Measurements from ENCODE around the gene CACNB2. TPM values are rescaled to one million over a fixed set of nuclear protein-coding genes. Genes with fewer than 3 reads are reported as not detected.
"Not testable (repeated sequence)": the region's sequence is repeated elsewhere in the genome, so short reads cannot be mapped to it uniquely, and the experiment has no call there.

CACNB2 gene
- total RNA-seq, 3 donors from 2014 or later: not detected

DNA sequence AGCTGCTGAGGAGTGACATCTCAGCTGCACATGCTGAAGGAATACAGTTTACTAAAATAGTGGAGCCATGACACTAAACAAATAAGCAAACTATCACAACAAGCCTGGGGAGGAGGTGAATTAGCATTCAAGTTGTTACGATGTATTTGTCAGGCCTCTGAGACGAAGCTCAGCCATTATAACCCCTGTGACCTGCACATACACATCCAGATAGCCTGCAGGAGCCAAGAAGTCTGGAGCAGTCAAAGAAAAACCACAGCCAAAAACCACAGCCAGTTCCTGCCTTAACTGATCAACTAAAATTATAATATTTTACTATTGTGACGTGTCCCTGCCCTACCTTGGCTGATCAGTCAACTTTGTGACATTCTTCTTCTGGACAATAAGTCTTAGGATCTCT, 442.6 kb downstream of the CACNB2 start:
- no peak for ATAC-seq
- Mint-ChIP-seq H3K27me3 (ENCODE audit: low read depth) (no peaks in the 10 kb centered on the region), H3K4me1 (ENCODE audit: low read depth) (peaks cover 9% of the 10 kb centered on the region), H3K4me3 (no peak overlapping the region), H3K36me3 (ENCODE audit: insufficient read depth) (peaks cover 72% of the 10 kb centered on the region), H3K9me3 (peaks cover 5% of the 10 kb centered on the region)
- no peak for DNase-seq

DNA sequence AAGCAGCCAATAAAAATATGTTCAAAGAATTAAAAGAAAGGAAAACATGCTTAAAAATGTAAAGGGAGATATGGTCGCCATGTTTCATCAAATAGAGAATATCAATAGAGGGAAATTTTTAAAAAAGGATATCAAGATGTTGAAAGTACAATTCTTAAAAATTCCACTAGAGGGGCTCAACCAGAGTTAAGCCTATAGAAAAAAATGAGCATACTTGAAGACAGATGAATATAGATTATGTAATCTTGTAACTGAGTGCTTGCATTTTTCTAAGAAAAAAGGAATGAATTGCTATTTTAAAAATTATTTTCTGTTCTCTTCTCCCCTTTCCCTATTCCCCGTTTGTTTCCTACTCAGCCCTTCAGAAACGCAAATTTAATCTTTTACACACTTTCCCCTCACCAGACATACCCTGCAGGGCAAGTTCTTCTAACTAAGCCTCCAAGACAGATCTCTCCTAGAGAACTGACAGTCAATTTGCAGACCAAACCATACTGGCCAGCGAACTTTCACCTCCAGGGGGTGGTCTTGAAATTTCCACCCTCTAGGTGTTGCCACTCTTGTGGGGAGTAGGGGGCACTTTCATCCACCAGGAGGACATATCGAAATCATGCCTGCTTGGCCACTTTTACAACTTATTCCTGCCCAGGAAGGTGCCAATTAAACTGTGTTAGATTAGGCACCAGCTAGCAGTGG, 443.5 kb downstream of the CACNB2 start:
- DNase-seq: no peak

DNA sequence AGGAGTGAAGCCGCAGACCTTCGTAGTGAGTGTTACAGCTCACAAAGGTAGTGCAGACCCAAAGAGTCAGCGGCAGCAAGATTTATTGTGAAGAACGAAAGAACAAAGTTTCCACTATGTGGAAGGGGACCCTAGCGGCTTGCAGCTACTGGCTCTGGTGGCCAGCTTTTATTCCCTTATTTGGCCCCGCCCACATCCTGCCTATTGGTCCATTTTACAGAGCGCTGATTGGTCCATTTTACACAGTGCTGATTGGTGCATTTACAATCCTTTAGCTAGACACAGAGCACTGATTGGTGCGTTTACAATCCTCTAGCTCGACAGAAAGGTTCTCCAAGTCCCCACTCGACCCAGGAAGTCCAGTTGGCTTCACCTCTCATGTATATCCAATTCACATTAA, 446.4 kb downstream of the CACNB2 start:
- H3K9me3 Mint-ChIP-seq; H3K27me3 Mint-ChIP-seq (ENCODE audit: low read depth); H3K4me3 Mint-ChIP-seq; DNase-seq; H3K4me1 Mint-ChIP-seq (ENCODE audit: low read depth); ATAC-seq: not testable (repeated sequence)
- peaks cover 70% of the 10 kb centered on the region for H3K36me3 Mint-ChIP-seq (ENCODE audit: insufficient read depth)

More for the DNA sequence above, 443.5 kb downstream of the CACNB2 start:
- Mint-ChIP-seq H3K4me3 (no peak overlapping the region), H3K4me1 (ENCODE audit: low read depth) (peaks cover 9% of the 10 kb centered on the region), H3K9me3 (peaks cover under 1% of the 10 kb centered on the region), H3K27me3 (ENCODE audit: low read depth) (no peaks in the 10 kb centered on the region), H3K36me3 (ENCODE audit: insufficient read depth) (peaks cover 72% of the 10 kb centered on the region)
- ATAC-seq: no peak

DNA sequence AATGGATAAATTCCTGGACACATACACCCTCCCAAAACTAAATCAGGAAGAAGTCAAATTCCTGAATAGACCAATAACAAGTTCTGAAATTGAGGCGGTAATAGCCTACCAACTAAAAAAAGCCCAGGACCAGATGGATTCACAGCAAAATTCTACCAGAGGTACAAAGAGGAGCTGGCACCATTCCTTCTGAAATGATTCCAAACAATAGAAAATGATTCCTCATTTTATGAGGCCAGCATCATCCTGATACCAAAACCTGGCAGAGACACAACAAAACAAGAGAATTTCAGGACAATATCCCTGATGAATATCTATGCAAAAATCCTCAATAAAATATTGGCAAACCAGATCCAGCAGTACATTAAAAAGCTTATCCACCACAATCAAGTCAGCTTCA, 450.9 kb downstream of the CACNB2 start:
- not testable (repeated sequence) for DNase-seq, H3K4me3 Mint-ChIP-seq
- H3K36me3 Mint-ChIP-seq (ENCODE audit: insufficient read depth): peaks cover 70% of the 10 kb centered on the region

More for the DNA sequence above, 450.9 kb downstream of the CACNB2 start:
- not testable (repeated sequence) for H3K27me3 Mint-ChIP-seq (ENCODE audit: low read depth); ATAC-seq; H3K4me1 Mint-ChIP-seq (ENCODE audit: low read depth); H3K9me3 Mint-ChIP-seq

Other genes with a start within 250 kb of the CACNB2 start
- gene SLC39A12, start 188.5 kb upstream of the CACNB2 start, total RNA-seq: not detected